HEK293 (cell line): ENCODE measurements around the gene ZNHIT2.

Source experiments
- ELK4 ChIP-seq: IDR thresholded peaks from 2 replicates; pipeline ENCODE4 v1.6.1; 2011; ENCODE audit warnings: mild to moderate bottlenecking, low read depth, low read length, borderline replicate concordance
- FEZF1 ChIP-seq: fragments of 450-650 bp; formaldehyde crosslinking; IDR thresholded peaks from 2 replicates; pipeline ENCODE4 v1.5.1; 2016; ENCODE audit warnings: missing biosample characterization, missing genetic modification characterization
- GLI4 ChIP-seq: fragments of 450-650 bp; formaldehyde crosslinking; IDR thresholded peaks from 2 replicates; pipeline ENCODE4 v1.5.1; 2016; ENCODE audit warnings: missing biosample characterization, missing genetic modification characterization
- GLIS1 ChIP-seq: fragments of 450-650 bp; formaldehyde crosslinking; IDR thresholded peaks from 2 replicates; pipeline ENCODE4 v1.5.1; 2016; ENCODE audit warnings: missing biosample characterization, missing genetic modification characterization
- HOXD13 ChIP-seq: sonication (generic); formaldehyde crosslinking; IDR thresholded peaks from 2 replicates; pipeline ENCODE4 v1.8.0; 2022; ENCODE audit warnings: missing genetic modification reagents, borderline replicate concordance
- MEIS1 ChIP-seq: sonication (generic); formaldehyde crosslinking; IDR thresholded peaks from 2 replicates; pipeline ENCODE4 v1.8.1; 2022; ENCODE audit warnings: missing genetic modification reagents, mild to moderate bottlenecking, borderline replicate concordance
- OVOL3 ChIP-seq: fragments of 450-650 bp; formaldehyde crosslinking; IDR thresholded peaks from 2 replicates; pipeline ENCODE4 v1.5.1; 2016; ENCODE audit warnings: missing biosample characterization, missing genetic modification characterization
- SCRT1 ChIP-seq: fragments of 450-650 bp; formaldehyde crosslinking; IDR thresholded peaks from 2 replicates; pipeline ENCODE4 v1.5.1; 2016; ENCODE audit warnings: missing biosample characterization, missing genetic modification characterization, borderline replicate concordance
- SP3 ChIP-seq: fragments of 450-650 bp; formaldehyde crosslinking; IDR thresholded peaks from 2 replicates; pipeline ENCODE4 v1.5.1; 2016; ENCODE audit warnings: missing biosample characterization, missing genetic modification characterization
- ZBTB20 ChIP-seq: fragments of 450-650 bp; formaldehyde crosslinking; IDR thresholded peaks from 2 replicates; pipeline ENCODE4 v1.5.1; 2016; ENCODE audit warnings: missing biosample characterization, missing genetic modification characterization
- ZBTB48 ChIP-seq: fragments of 450-650 bp; formaldehyde crosslinking; IDR thresholded peaks from 2 replicates; pipeline ENCODE4 v1.5.1; 2016; ENCODE audit warnings: missing biosample characterization, missing genetic modification characterization
- ZBTB6 ChIP-seq: fragments of 450-650 bp; formaldehyde crosslinking; IDR thresholded peaks from 2 replicates; pipeline ENCODE4 v1.5.1; 2017; ENCODE audit warnings: missing biosample characterization, missing genetic modification characterization
- ZFHX2 ChIP-seq: fragments of 450-650 bp; formaldehyde crosslinking; conservative IDR thresholded peaks from 2 replicates; pipeline ENCODE4 v1.5.1; 2016; ENCODE audit warnings: missing biosample characterization, missing genetic modification characterization
- ZNF132 ChIP-seq: fragments of 450-650 bp; formaldehyde crosslinking; IDR thresholded peaks from 2 replicates; pipeline ENCODE4 v1.5.1; 2017; ENCODE audit warnings: missing biosample characterization, missing genetic modification characterization, borderline replicate concordance
- ZNF138 ChIP-seq: fragments of 450-650 bp; formaldehyde crosslinking; IDR thresholded peaks from 2 replicates; pipeline ENCODE4 v1.5.1; 2016; ENCODE audit warnings: missing biosample characterization, missing genetic modification characterization, borderline replicate concordance
- ZNF214 ChIP-seq: fragments of 450-650 bp; formaldehyde crosslinking; IDR thresholded peaks from 2 replicates; pipeline ENCODE4 v1.5.1; 2017; ENCODE audit warnings: missing biosample characterization, mild to moderate bottlenecking, missing genetic modification characterization, borderline replicate concordance
- ZNF335 ChIP-seq: fragments of 450-650 bp; formaldehyde crosslinking; conservative IDR thresholded peaks from 2 replicates; pipeline ENCODE4 v1.5.1; 2016; ENCODE audit warnings: missing biosample characterization, missing genetic modification characterization
- ZNF341 ChIP-seq: fragments of 450-650 bp; formaldehyde crosslinking; IDR thresholded peaks from 2 replicates; pipeline ENCODE4; 2016; ENCODE audit warnings: low read depth, missing biosample characterization, missing genetic modification characterization
- ZNF394 ChIP-seq: fragments of 450-650 bp; formaldehyde crosslinking; IDR thresholded peaks from 2 replicates; pipeline ENCODE4 v1.5.1; 2016; ENCODE audit warnings: missing biosample characterization, missing genetic modification characterization, mild to moderate bottlenecking, moderate library complexity, borderline replicate concordance
- ZNF473 ChIP-seq: fragments of 450-650 bp; formaldehyde crosslinking; IDR thresholded peaks from 2 replicates; pipeline ENCODE4 v1.5.1; 2017; ENCODE audit warnings: missing biosample characterization, missing genetic modification characterization
- ZNF518A ChIP-seq: fragments of 450-650 bp; formaldehyde crosslinking; conservative IDR thresholded peaks from 2 replicates; pipeline ENCODE4 v1.5.1; 2016; ENCODE audit warnings: low read depth, missing biosample characterization, missing genetic modification characterization
- ZNF560 ChIP-seq: fragments of 450-650 bp; formaldehyde crosslinking; IDR thresholded peaks from 2 replicates; pipeline ENCODE4 v1.5.1; 2017; ENCODE audit warnings: missing biosample characterization, missing genetic modification characterization, borderline replicate concordance
- ZNF626 ChIP-seq: fragments of 450-650 bp; sonication (Bioruptor Pico); formaldehyde crosslinking; IDR thresholded peaks from 2 replicates; pipeline ENCODE4 v1.5.1; 2018; ENCODE audit warnings: missing biosample characterization, missing genetic modification characterization, inconsistent platforms
- ZNF629 ChIP-seq: fragments of 450-650 bp; formaldehyde crosslinking; IDR thresholded peaks from 2 replicates; pipeline ENCODE4 v1.5.1; 2017; ENCODE audit warnings: missing biosample characterization, missing genetic modification characterization
- ZNF670 ChIP-seq: fragments of 450-650 bp; formaldehyde crosslinking; IDR thresholded peaks from 2 replicates; pipeline ENCODE4 v1.5.1; 2016; ENCODE audit warnings: missing biosample characterization, missing genetic modification characterization, low read depth
- ZNF776 ChIP-seq: fragments of 450-650 bp; formaldehyde crosslinking; IDR thresholded peaks from 2 replicates; pipeline ENCODE4 v1.5.0; 2017; ENCODE audit warnings: missing biosample characterization, missing genetic modification characterization, borderline replicate concordance
- ZSCAN4 ChIP-seq: fragments of 450-650 bp; formaldehyde crosslinking; IDR thresholded peaks from 2 replicates; pipeline ENCODE4 v1.5.1; 2017; ENCODE audit warnings: missing biosample characterization, missing genetic modification characterization
- TF ChIP-seq, protein P1 (sequence below): fragments of 450-650 bp; formaldehyde crosslinking; IDR thresholded peaks from 2 replicates; pipeline ENCODE4 v1.5.1; 2016; ENCODE audit warnings: missing biosample characterization, missing genetic modification characterization, low read depth
- TF ChIP-seq, protein P2 (sequence below): fragments of 450-650 bp; formaldehyde crosslinking; IDR thresholded peaks from 2 replicates; pipeline ENCODE4 v1.5.1; 2016; ENCODE audit warnings: missing biosample characterization, missing genetic modification characterization

ZNHIT2 gene

GRCh38 chr11:65134952-65135632, 17.6 kb upstream of the ZNHIT2 start (continued):
- TF ChIP-seq ZNF518A (tag by site-specific recombination): no peak
- no peak; the same call in 1 of the 2 replicates for TF ChIP-seq ZNF341
- TF ChIP-seq ZNF473 (tag by site-specific recombination): no peak
- peak; percentile 0; the same call in 1 of the 2 replicates for TF ChIP-seq ZNF394
- TF ChIP-seq, protein P1, sequence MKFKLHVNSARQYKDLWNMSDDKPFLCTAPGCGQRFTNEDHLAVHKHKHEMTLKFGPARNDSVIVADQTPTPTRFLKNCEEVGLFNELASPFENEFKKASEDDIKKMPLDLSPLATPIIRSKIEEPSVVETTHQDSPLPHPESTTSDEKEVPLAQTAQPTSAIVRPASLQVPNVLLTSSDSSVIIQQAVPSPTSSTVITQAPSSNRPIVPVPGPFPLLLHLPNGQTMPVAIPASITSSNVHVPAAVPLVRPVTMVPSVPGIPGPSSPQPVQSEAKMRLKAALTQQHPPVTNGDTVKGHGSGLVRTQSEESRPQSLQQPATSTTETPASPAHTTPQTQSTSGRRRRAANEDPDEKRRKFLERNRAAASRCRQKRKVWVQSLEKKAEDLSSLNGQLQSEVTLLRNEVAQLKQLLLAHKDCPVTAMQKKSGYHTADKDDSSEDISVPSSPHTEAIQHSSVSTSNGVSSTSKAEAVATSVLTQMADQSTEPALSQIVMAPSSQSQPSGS (tag by site-specific recombination): no peak
- TF ChIP-seq OVOL3 (tag by site-specific recombination): no peak
- TF ChIP-seq ZSCAN4 (tag by site-specific recombination): no peak
- no peak for TF ChIP-seq ZNF776
- no peak for TF ChIP-seq ZNF670 (tag by site-specific recombination)
- no peak for TF ChIP-seq ZNF626 (tag by site-specific recombination)
- no peak for TF ChIP-seq FEZF1 (tag by site-specific recombination)
- no peak for TF ChIP-seq ZBTB6 (tag by site-specific recombination)
- no peak for TF ChIP-seq ZNF132 (tag by site-specific recombination)
- TF ChIP-seq ZFHX2 (tag by site-specific recombination): peak; percentile 70
- TF ChIP-seq ZNF214 (tag by site-specific recombination): no peak
- TF ChIP-seq GLIS1 (tag by site-specific recombination): peak; percentile 50
- TF ChIP-seq GLI4: no peak
- peak; percentile 94 for TF ChIP-seq ZBTB48 (tag by site-specific recombination)
- TF ChIP-seq ZNF335 (tag by site-specific recombination): peak; percentile 69
- no peak; the same call in 1 of the 2 replicates for TF ChIP-seq SP3 (tag by site-specific recombination)
- TF ChIP-seq ZNF138 (tag by site-specific recombination): no peak
- no peak for TF ChIP-seq ELK4
- TF ChIP-seq, protein P2, sequence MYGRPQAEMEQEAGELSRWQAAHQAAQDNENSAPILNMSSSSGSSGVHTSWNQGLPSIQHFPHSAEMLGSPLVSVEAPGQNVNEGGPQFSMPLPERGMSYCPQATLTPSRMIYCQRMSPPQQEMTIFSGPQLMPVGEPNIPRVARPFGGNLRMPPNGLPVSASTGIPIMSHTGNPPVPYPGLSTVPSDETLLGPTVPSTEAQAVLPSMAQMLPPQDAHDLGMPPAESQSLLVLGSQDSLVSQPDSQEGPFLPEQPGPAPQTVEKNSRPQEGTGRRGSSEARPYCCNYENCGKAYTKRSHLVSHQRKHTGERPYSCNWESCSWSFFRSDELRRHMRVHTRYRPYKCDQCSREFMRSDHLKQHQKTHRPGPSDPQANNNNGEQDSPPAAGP (tag by site-specific recombination): peak; percentile 15; the same call in 1 of the 2 replicates
- no peak for TF ChIP-seq HOXD13 (CRISPR knock-in tag)
- TF ChIP-seq ZBTB20: peak; percentile 62; the same call in 1 of the 2 replicates
- TF ChIP-seq SCRT1 (tag by site-specific recombination): no peak
- no peak for TF ChIP-seq MEIS1 (CRISPR knock-in tag)
- no peak for TF ChIP-seq ZNF629 (tag by site-specific recombination)
- TF ChIP-seq ZNF560 (tag by site-specific recombination): no peak
